ENCODE results near the gene RSRC1. TPM values are rescaled to one million over a fixed set of nuclear protein-coding genes. Genes with fewer than 3 reads are reported as not detected.

The RSRC1 gene
- total and polyA plus RNA-seq, 3 donors from 2014 or later, result 12.6 to 53.3 (median 43.8) TPM

GRCh38 chr3:158247288-158247687, 137.4 kb downstream of the RSRC1 start:
- Histone ChIP-seq H3K9me3 (no peaks in the 10 kb centered on the region), H3K27ac (no peak overlapping the region), H3K36me3 (ENCODE audit: low read depth, missing control alignments) (no peaks in the 10 kb centered on the region), H3K4me1 (no peaks in the 10 kb centered on the region), H3K4me3 (no peak overlapping the region), H3K27me3 (no peaks in the 10 kb centered on the region)
- 91 to 94% methylated on average over 3 of the region's 3 CpGs for WGBS, 2 donors
- TF ChIP-seq POLR2A (IDR thresholded peaks at IDR 0.05) (no peak), CTCF (IDR thresholded peaks at IDR 0.05) (no peak)
- DNase-seq, result no peak
- intact Hi-C loops (cut with DNase I; ENCODE audit: low total_unique reads), result no loop called here

- Histone ChIP-seq H3K27ac (no peak overlapping the region), H3K4me3 (no peak overlapping the region), H3K27me3 (no peaks in the 10 kb centered on the region), H3K36me3 (ENCODE audit: low read depth, missing control alignments) (no peaks in the 10 kb centered on the region), H3K9me3 (no peaks in the 10 kb centered on the region), H3K4me1 (no peaks in the 10 kb centered on the region)
- intact Hi-C loops (cut with DNase I; ENCODE audit: low total_unique reads), result no loop called here
- TF ChIP-seq CTCF (IDR thresholded peaks at IDR 0.05) (no peak), POLR2A (IDR thresholded peaks at IDR 0.05) (no peak)
- no peak for DNase-seq
Observed at GRCh38 chr3:158248261-158248660, 138.4 kb downstream of the RSRC1 start.

- Histone ChIP-seq H3K9me3 (no peaks in the 10 kb centered on the region), H3K27me3 (no peaks in the 10 kb centered on the region), H3K36me3 (ENCODE audit: low read depth, missing control alignments) (no peaks in the 10 kb centered on the region), H3K4me1 (no peaks in the 10 kb centered on the region), H3K4me3 (no peak overlapping the region), H3K27ac (no peak overlapping the region)
- 89 to 92% methylated on average over 2 of the region's 2 CpGs for WGBS, 2 donors
- DNase-seq, result no peak
- TF ChIP-seq CTCF (IDR thresholded peaks at IDR 0.05) (no peak), POLR2A (IDR thresholded peaks at IDR 0.05) (no peak)
- intact Hi-C loops (cut with DNase I; ENCODE audit: low total_unique reads), result no loop called here
Observed at GRCh38 chr3:158249183-158249582, 139.3 kb downstream of the RSRC1 start.

- no peak overlapping the region for H3K4me3 ChIP-seq
- no peaks in the 10 kb centered on the region for H3K27me3 ChIP-seq
- intact Hi-C loops (cut with DNase I; ENCODE audit: low total_unique reads), result no loop called here
- no peak overlapping the region for H3K27ac ChIP-seq
- TF ChIP-seq CTCF (IDR thresholded peaks at IDR 0.05), result no peak
- TF ChIP-seq POLR2A (IDR thresholded peaks at IDR 0.05), result no peak
- no peaks in the 10 kb centered on the region for H3K36me3 ChIP-seq (ENCODE audit: low read depth, missing control alignments)
- no peaks in the 10 kb centered on the region for H3K9me3 ChIP-seq
- no peaks in the 10 kb centered on the region for H3K4me1 ChIP-seq
- DNase-seq, result no peak
- WGBS, 2 donors, result 61 to 88% methylated on average over 3 of the region's 3 CpGs
Observed at GRCh38 chr3:158258619-158259018, 148.7 kb downstream of the RSRC1 start.

- no peak overlapping the region for H3K27ac ChIP-seq
- H3K4me3 ChIP-seq, result no peak overlapping the region
- no peak for DNase-seq
- no peaks in the 10 kb centered on the region for H3K27me3 ChIP-seq
- no peaks in the 10 kb centered on the region for H3K9me3 ChIP-seq
- H3K4me1 ChIP-seq, result no peaks in the 10 kb centered on the region
- 88 to 98% methylated on average over 4 of the region's 4 CpGs for WGBS, 2 donors
- TF ChIP-seq POLR2A (IDR thresholded peaks at IDR 0.05), result no peak
- no peak for TF ChIP-seq CTCF (IDR thresholded peaks at IDR 0.05)
- intact Hi-C loops (cut with DNase I; ENCODE audit: low total_unique reads), result no loop called here
- H3K36me3 ChIP-seq (ENCODE audit: low read depth, missing control alignments), result no peaks in the 10 kb centered on the region
Observed at GRCh38 chr3:158260392-158260791, 150.5 kb downstream of the RSRC1 start.
